HepG2 (cell line): Measurements from ENCODE around the gene UBP1. TPM values are rescaled to one million over a fixed set of nuclear protein-coding genes. Genes with fewer than 3 reads are reported as not detected.

ENCODE experiments used
- CENPX ChIP-seq: sonication (generic); formaldehyde crosslinking; IDR thresholded peaks from 2 replicates; pipeline ENCODE4 v1.9.0; 2021; ENCODE audit warnings: mild to moderate bottlenecking, missing genetic modification reagents, moderate library complexity
- IRX3 ChIP-seq: sonication (generic); formaldehyde crosslinking; IDR thresholded peaks from 2 replicates; pipeline ENCODE4 v1.8.1; 2023; ENCODE audit warnings: mild to moderate bottlenecking, low read depth, missing genetic modification reagents, borderline replicate concordance
- KDM5A ChIP-seq: fragments of 200-600 bp; sonication (generic); IDR thresholded peaks from 2 replicates; pipeline ENCODE4 v1.7.0; 2018; ENCODE audit warnings: antibody characterized with exemption, mild to moderate bottlenecking, low read length, borderline replicate concordance
- NBN ChIP-seq: fragments of 450-650 bp; conservative IDR thresholded peaks from 2 replicates; pipeline ENCODE4 v1.6.1; 2017
- NFRKB ChIP-seq: fragments of 450-650 bp; IDR thresholded peaks from 2 replicates; pipeline ENCODE4 v1.6.1; 2017
- POLR2AphosphoS5 ChIP-seq: IDR thresholded peaks from 2 replicates; pipeline ENCODE4 v1.6.1; 2012; ENCODE audit warnings: low read depth, low read length
- TAF15 ChIP-seq: fragments of 200-400 bp; formaldehyde crosslinking; IDR thresholded peaks from one replicate; pipeline ENCODE4 v1.6.1; 2018; ENCODE audit warnings: mild to moderate bottlenecking, low read depth, low read length; ENCODE audit not compliant: poor library complexity, severe bottlenecking
- ZEB1 ChIP-seq: IDR thresholded peaks from 2 replicates; pipeline ENCODE4 v1.6.1; 2012; ENCODE audit warnings: mild to moderate bottlenecking, low read depth, inconsistent platforms; ENCODE audit not compliant: insufficient replicate concordance
- ZIK1 ChIP-seq: sonication (generic); formaldehyde crosslinking; IDR thresholded peaks from 2 replicates; pipeline ENCODE4 v1.5.0; 2020; ENCODE audit warnings: mild to moderate bottlenecking, low read depth, missing genetic modification reagents, borderline replicate concordance
- ZNF3 ChIP-seq: IDR thresholded peaks from 2 replicates; pipeline ENCODE4 v1.7.0; 2017; ENCODE audit warnings: inconsistent platforms
- ZNF557 ChIP-seq: sonication (generic); formaldehyde crosslinking; IDR thresholded peaks from 2 replicates; pipeline ENCODE4 v1.4.0; 2020; ENCODE audit warnings: missing genetic modification reagents
- ZSCAN20 ChIP-seq: sonication (generic); formaldehyde crosslinking; IDR thresholded peaks from 2 replicates; pipeline ENCODE4 v1.4.0; 2020; ENCODE audit warnings: missing genetic modification reagents, mild to moderate bottlenecking, borderline replicate concordance
- polyA plus RNA-seq, 8 experiments: library from polyadenylated mRNA; depleted of rRNA in 3 of 8; stranded (reverse) in 7 of 8; unstranded in 1 of 8; fragments of >200 nt; fragmentation: Illumina TruSeq in 4 of 8; extraction: Trizol in 4 of 8; gene quantifications; 2 replicates each; pipeline versions ENCODE4 v1.2.1 to v1.2.3, GENCODE V29; 2011 to 2016; ENCODE audit warnings: low read depth in 4 of 8, missing spikeins in 1 of 8, mixed read lengths in 1 of 8; ENCODE audit not compliant: insufficient read depth in 1 of 8
- total RNA-seq, 5 experiments: library from RNA; depleted of rRNA; stranded (reverse); fragments of >200 nt; fragmentation: Illumina TruSeq; extraction: Trizol; gene quantifications; 2 replicates each; pipeline ENCODE4 v1.2.3, GENCODE V29; 2016; ENCODE audit warnings: low read depth in 1 of 5
- TF ChIP-seq, protein P1 (sequence below): sonication (generic); formaldehyde crosslinking; IDR thresholded peaks from 2 replicates; pipeline ENCODE4 v1.4.0; 2020; ENCODE audit warnings: missing genetic modification reagents, mild to moderate bottlenecking, borderline replicate concordance
- TF ChIP-seq, protein P2 (sequence below): sonication (generic); formaldehyde crosslinking; IDR thresholded peaks from 2 replicates; pipeline ENCODE4 v1.5.0; 2020; ENCODE audit warnings: mild to moderate bottlenecking, low read depth, missing genetic modification reagents, borderline replicate concordance
- TF ChIP-seq, protein P3 (sequence below), 2 experiments: sonication (generic) in 1 of 2; formaldehyde crosslinking in 1 of 2; IDR thresholded peaks; 2 replicates each; pipeline versions ENCODE4 v1.4.0 to v1.6.1; 2018 to 2020; ENCODE audit warnings: missing genetic modification reagents in 2 of 2, borderline replicate concordance in 1 of 2, low read depth in 1 of 2, mild to moderate bottlenecking in 1 of 2, missing biosample characterization in 1 of 2
- TF ChIP-seq, protein P4 (sequence below), 2 experiments: sonication (generic) in 1 of 2; formaldehyde crosslinking in 1 of 2; IDR thresholded peaks; 2 replicates each; pipeline versions ENCODE4 v1.6.1 to v1.9.0; 2014 to 2022; ENCODE audit warnings: antibody characterized with exemption in 1 of 2, borderline replicate concordance in 1 of 2, inconsistent platforms in 1 of 2, low read depth in 1 of 2, missing genetic modification reagents in 1 of 2

Gene UBP1
- total and polyA plus RNA-seq, 2 of the 13 experiments (the other 11 are each of a cell fraction or from before 2014, with no cell fraction given), result 48.3 to 79.9 TPM

DNA sequence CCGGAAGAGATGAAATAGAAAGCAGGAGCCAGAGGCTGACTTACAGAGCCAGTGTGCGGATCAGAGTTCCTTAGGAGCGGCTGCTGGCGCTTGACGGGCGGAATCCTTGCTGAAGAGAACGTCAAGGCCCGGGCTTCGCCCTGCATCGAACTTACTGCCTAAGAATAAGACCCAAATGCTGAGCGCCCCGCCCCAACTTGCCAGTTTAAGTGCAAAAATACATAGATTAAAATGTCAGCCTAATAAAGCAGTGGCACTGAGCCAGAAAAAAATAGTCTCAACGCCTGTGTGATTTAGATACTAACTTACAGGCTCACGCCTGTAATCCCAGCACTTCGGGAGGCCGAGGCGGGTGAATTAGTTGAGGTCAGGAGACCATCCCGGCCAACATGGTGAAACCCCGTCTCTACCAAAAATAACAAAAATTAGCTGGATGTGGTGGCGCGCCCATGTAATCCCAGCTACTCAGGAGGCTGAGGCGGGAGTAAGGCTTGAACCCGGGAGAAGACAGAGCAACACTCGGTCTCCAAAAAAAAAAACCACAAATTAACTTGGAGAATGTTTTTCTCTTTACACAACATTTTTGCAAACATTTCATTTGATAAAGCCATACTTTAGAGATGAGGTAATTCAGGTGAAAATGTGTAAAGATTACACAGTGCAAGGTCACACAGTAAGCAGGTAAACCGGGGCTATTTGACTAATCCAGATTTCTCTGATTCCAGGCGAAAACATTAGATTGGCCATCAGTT lies 1.2 kb upstream of the UBP1 start (continued):
- TF ChIP-seq, protein P1, sequence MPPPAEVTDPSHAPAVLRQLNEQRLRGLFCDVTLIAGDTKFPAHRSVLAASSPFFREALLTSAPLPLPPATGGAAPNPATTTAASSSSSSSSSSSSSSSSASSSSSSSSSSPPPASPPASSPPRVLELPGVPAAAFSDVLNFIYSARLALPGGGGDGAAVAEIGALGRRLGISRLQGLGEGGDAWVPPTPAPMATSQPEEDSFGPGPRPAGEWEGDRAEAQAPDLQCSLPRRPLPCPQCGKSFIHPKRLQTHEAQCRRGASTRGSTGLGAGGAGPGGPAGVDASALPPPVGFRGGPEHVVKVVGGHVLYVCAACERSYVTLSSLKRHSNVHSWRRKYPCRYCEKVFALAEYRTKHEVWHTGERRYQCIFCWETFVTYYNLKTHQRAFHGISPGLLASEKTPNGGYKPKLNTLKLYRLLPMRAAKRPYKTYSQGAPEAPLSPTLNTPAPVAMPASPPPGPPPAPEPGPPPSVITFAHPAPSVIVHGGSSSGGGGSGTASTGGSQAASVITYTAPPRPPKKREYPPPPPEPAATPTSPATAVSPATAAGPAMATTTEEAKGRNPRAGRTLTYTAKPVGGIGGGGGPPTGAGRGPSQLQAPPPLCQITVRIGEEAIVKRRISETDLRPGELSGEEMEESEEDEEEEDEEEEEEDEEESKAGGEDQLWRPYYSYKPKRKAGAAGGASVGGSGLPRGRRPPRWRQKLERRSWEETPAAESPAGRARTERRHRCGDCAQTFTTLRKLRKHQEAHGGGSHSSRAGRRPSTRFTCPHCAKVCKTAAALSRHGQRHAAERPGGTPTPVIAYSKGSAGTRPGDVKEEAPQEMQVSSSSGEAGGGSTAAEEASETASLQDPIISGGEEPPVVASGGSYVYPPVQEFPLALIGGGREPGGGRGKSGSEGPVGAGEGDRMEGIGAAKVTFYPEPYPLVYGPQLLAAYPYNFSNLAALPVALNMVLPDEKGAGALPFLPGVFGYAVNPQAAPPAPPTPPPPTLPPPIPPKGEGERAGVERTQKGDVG, result no peak
- TF ChIP-seq, protein P2, sequence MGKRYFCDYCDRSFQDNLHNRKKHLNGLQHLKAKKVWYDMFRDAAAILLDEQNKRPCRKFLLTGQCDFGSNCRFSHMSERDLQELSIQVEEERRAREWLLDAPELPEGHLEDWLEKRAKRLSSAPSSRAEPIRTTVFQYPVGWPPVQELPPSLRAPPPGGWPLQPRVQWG, result no peak
- TF ChIP-seq, protein P3, sequence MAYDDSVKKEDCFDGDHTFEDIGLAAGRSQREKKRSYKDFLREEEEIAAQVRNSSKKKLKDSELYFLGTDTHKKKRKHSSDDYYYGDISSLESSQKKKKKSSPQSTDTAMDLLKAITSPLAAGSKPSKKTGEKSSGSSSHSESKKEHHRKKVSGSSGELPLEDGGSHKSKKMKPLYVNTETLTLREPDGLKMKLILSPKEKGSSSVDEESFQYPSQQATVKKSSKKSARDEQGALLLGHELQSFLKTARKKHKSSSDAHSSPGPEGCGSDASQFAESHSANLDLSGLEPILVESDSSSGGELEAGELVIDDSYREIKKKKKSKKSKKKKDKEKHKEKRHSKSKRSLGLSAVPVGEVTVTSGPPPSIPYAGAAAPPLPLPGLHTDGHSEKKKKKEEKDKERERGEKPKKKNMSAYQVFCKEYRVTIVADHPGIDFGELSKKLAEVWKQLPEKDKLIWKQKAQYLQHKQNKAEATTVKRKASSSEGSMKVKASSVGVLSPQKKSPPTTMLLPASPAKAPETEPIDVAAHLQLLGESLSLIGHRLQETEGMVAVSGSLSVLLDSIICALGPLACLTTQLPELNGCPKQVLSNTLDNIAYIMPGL (CRISPR knock-in tag; IDR thresholded peaks at IDR 0.05; ENCODE audit: borderline replicate concordance in 1 of 2, low read depth in 1 of 2), result no peak; a peak in 3 of 4 replicates
- no peak for TF ChIP-seq NBN
- TF ChIP-seq ZEB1, result peak; percentile 64
- no peak for TF ChIP-seq POLR2AphosphoS5
- TF ChIP-seq CENPX (CRISPR knock-in tag), result no peak
- TF ChIP-seq ZIK1 (CRISPR knock-in tag), result no peak
- TF ChIP-seq ZNF557 (CRISPR knock-in tag), result no peak
- TF ChIP-seq ZSCAN20, result no peak
- TF ChIP-seq IRX3, result no peak
- TF ChIP-seq KDM5A, result no peak
- TF ChIP-seq, protein P4, sequence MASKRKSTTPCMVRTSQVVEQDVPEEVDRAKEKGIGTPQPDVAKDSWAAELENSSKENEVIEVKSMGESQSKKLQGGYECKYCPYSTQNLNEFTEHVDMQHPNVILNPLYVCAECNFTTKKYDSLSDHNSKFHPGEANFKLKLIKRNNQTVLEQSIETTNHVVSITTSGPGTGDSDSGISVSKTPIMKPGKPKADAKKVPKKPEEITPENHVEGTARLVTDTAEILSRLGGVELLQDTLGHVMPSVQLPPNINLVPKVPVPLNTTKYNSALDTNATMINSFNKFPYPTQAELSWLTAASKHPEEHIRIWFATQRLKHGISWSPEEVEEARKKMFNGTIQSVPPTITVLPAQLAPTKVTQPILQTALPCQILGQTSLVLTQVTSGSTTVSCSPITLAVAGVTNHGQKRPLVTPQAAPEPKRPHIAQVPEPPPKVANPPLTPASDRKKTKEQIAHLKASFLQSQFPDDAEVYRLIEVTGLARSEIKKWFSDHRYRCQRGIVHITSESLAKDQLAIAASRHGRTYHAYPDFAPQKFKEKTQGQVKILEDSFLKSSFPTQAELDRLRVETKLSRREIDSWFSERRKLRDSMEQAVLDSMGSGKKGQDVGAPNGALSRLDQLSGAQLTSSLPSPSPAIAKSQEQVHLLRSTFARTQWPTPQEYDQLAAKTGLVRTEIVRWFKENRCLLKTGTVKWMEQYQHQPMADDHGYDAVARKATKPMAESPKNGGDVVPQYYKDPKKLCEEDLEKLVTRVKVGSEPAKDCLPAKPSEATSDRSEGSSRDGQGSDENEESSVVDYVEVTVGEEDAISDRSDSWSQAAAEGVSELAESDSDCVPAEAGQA (IDR thresholded peaks at IDR 0.05; ENCODE audit: low read depth), result no peak
- TF ChIP-seq, protein P4 (CRISPR knock-in tag; IDR thresholded peaks at IDR 0.05; ENCODE audit: borderline replicate concordance), result no peak; the same call in 1 of the 2 replicates
- no peak for TF ChIP-seq NFRKB
- no peak for TF ChIP-seq ZNF3 (CRISPR knock-in tag)
- TF ChIP-seq TAF15, result no peak
